Measurements from ENCODE around the gene STAB1.

Gene STAB1

GRCh38 chr3:52530918-52531826 lies 36.0 kb downstream of the STAB1 start:
- DNase-seq (ENCODE audit: low read depth), result no peak
- TF ChIP-seq CTCF (IDR thresholded peaks at IDR 0.05; ENCODE audit: low read length, missing control alignments), result no peak
- H3K4me3 ChIP-seq (replicated peaks; ENCODE audit: low read depth, low read length), result no peak overlapping the region

GRCh38 chr3:52531860-52532516 lies 36.9 kb downstream of the STAB1 start:
- peak overlapping the region; percentile 73 for H3K4me3 ChIP-seq (replicated peaks; ENCODE audit: low read depth, low read length)
- no peak for DNase-seq (ENCODE audit: low read depth)
- TF ChIP-seq CTCF (IDR thresholded peaks at IDR 0.05; ENCODE audit: low read length, missing control alignments), result no peak

- TF ChIP-seq CTCF (IDR thresholded peaks at IDR 0.05; ENCODE audit: low read length, missing control alignments), result no peak
- H3K4me3 ChIP-seq (replicated peaks; ENCODE audit: low read depth, low read length), result peak overlapping the region; percentile 73
- DNase-seq (ENCODE audit: low read depth), result peak; percentile 76
Observed at GRCh38 chr3:52532517-52532837, 37.3 kb downstream of the STAB1 start.

- H3K4me3 ChIP-seq (replicated peaks; ENCODE audit: low read depth, low read length), result peak overlapping the region; percentile 73
- peak; percentile 12 for DNase-seq (ENCODE audit: low read depth)
Observed at GRCh38 chr3:52532838-52533622, 37.9 kb downstream of the STAB1 start.

DNA sequence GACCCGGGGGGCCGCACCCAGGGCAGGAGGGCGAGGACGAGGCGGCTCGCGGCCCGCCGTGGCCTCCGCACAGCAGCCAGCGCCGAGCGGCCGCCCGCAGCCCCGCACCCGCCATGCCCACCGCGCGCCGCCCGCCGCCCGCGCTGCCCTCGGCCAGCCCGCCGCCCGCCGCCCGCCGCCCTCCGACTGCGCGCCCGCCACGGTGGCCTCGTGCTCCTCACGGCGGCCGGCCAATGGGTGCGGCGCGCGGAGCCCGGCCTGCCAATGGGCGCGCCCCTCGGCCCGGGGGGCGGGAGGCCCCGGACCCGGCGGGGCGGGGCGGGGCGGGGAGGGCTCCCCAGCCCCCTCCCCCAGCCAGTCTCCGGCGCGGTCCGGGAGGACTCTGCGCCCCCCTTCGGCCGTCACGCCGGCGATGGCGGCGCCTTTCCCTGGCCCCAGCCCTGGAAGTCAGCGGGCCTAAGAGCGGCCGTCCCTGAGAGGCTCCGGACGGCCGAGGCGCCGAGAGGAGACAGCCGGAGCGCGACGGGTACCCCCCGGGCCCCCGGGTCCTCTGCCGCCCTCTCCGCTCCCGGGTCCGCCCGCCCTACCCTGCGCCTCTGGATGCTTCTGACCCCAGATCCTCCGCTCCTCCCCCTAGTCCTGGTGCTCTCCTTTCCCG lies 38.6 kb downstream of the STAB1 start, which contains the start of gene NT5DC2:
TSS of gene NT5DC2 (minus strand) at position 235 of the 658 bp plus-strand sequence. CDS start at position 115, 120 bp downstream.
- H3K4me3 ChIP-seq (replicated peaks; ENCODE audit: low read depth, low read length), result peak within 1 kb of the TSS; percentile 73
- DNase-seq (ENCODE audit: low read depth), result peak; percentile 63
- TF ChIP-seq CTCF (IDR thresholded peaks at IDR 0.05; ENCODE audit: low read length, missing control alignments), result no peak

More at GRCh38 chr3:52532838-52533622, 37.9 kb downstream of the STAB1 start:
- TF ChIP-seq CTCF (IDR thresholded peaks at IDR 0.05; ENCODE audit: low read length, missing control alignments), result no peak

Measured in fibroblast of pulmonary artery (primary cell).